ENCODE results near the gene USH2A. TPM values are rescaled to one million over a fixed set of nuclear protein-coding genes. Genes with fewer than 3 reads are reported as not detected.

Gene USH2A
- total RNA-seq, 4 donors from 2014 or later = under 0.01 to 1.9 (median under 0.01) TPM

- intact Hi-C loops (cut with DNase I) = no loop called here
- H3K27ac ChIP-seq (replicated peaks in 1 of 4) = no peak overlapping the region
These were observed 684.2 kb downstream of the USH2A start for GRCh38 chr1:215739025-215739424.

GRCh38 chr1:215731699-215732098 lies 691.5 kb downstream of the USH2A start:
- H3K36me3 ChIP-seq = no peaks in the 10 kb centered on the region
- H3K9me3 ChIP-seq = no peaks in the 10 kb centered on the region
- no peaks in the 10 kb centered on the region for H3K4me1 ChIP-seq
- no peaks in the 10 kb centered on the region for H3K27me3 ChIP-seq
- intact Hi-C loops (cut with DNase I) = no loop called here
- TF ChIP-seq POLR2AphosphoS5 (IDR thresholded peaks at IDR 0.05) = no peak
- no peak for TF ChIP-seq CTCF (IDR thresholded peaks at IDR 0.05)
- no peak for TF ChIP-seq POLR2A (IDR thresholded peaks at IDR 0.05; ENCODE audit: low read depth)
- no peak for TF ChIP-seq EP300 (IDR thresholded peaks at IDR 0.05)
- no peak overlapping the region for H3K4me3 ChIP-seq
- no peak overlapping the region for H3K27ac ChIP-seq (replicated peaks in 1 of 4)
- DNase-seq (ENCODE audit: extremely low spot score) = no peak

More at GRCh38 chr1:215739025-215739424, 684.2 kb downstream of the USH2A start:
- Histone ChIP-seq H3K36me3 (no peaks in the 10 kb centered on the region), H3K4me3 (no peak overlapping the region), H3K4me1 (no peaks in the 10 kb centered on the region), H3K27me3 (no peaks in the 10 kb centered on the region), H3K9me3 (no peaks in the 10 kb centered on the region)
- 96% methylated on average over 3 of the region's 3 CpGs for WGBS
- DNase-seq (ENCODE audit: extremely low spot score) = no peak
- TF ChIP-seq POLR2AphosphoS5 (IDR thresholded peaks at IDR 0.05) (no peak), CTCF (IDR thresholded peaks at IDR 0.05) (no peak)

- intact Hi-C loops (cut with DNase I) = no loop called here
- H3K27ac ChIP-seq (replicated peaks in 1 of 4) = no peak overlapping the region
- 90% methylated on average over 3 of the region's 3 CpGs for WGBS
- H3K4me1 ChIP-seq = no peaks in the 10 kb centered on the region
- no peaks in the 10 kb centered on the region for H3K36me3 ChIP-seq
- TF ChIP-seq CTCF (IDR thresholded peaks at IDR 0.05) = no peak
- no peak for TF ChIP-seq POLR2A (IDR thresholded peaks at IDR 0.05; ENCODE audit: low read depth)
- TF ChIP-seq POLR2AphosphoS5 (IDR thresholded peaks at IDR 0.05) = no peak
- no peak for TF ChIP-seq EP300 (IDR thresholded peaks at IDR 0.05)
- H3K9me3 ChIP-seq = no peaks in the 10 kb centered on the region
- no peak for DNase-seq (ENCODE audit: extremely low spot score)
- no peaks in the 10 kb centered on the region for H3K27me3 ChIP-seq
- H3K4me3 ChIP-seq = no peak overlapping the region
These were observed 692.6 kb downstream of the USH2A start for GRCh38 chr1:215730600-215730999.

GRCh38 chr1:215728169-215728568 lies 695.1 kb downstream of the USH2A start:
- intact Hi-C loops (cut with DNase I) = no loop called here
- no peak for DNase-seq (ENCODE audit: extremely low spot score)
- H3K36me3 ChIP-seq = no peaks in the 10 kb centered on the region
- H3K27me3 ChIP-seq = no peaks in the 10 kb centered on the region
- TF ChIP-seq CTCF (IDR thresholded peaks at IDR 0.05) (no peak), POLR2A (IDR thresholded peaks at IDR 0.05; ENCODE audit: low read depth) (no peak), POLR2AphosphoS5 (IDR thresholded peaks at IDR 0.05) (no peak), EP300 (IDR thresholded peaks at IDR 0.05) (no peak)
- H3K4me3 ChIP-seq = no peak overlapping the region
- H3K27ac ChIP-seq (replicated peaks in 1 of 4) = no peak overlapping the region
- WGBS = 37% methylated on average over 3 of the region's 3 CpGs
- H3K9me3 ChIP-seq = no peaks in the 10 kb centered on the region
- no peaks in the 10 kb centered on the region for H3K4me1 ChIP-seq

GRCh38 chr1:215720126-215720525 lies 703.1 kb downstream of the USH2A start:
- Histone ChIP-seq H3K4me3 (no peak overlapping the region), H3K27ac (replicated peaks in 1 of 4) (no peak overlapping the region), H3K9me3 (no peaks in the 10 kb centered on the region), H3K27me3 (peaks cover 0 to 7% (median 0%) of the 10 kb centered on the region in 4 donors), H3K4me1 (no peaks in the 10 kb centered on the region), H3K36me3 (no peaks in the 10 kb centered on the region)
- no peak for TF ChIP-seq POLR2AphosphoS5 (IDR thresholded peaks at IDR 0.05)
- TF ChIP-seq EP300 (IDR thresholded peaks at IDR 0.05) = no peak
- no peak for TF ChIP-seq POLR2A (IDR thresholded peaks at IDR 0.05; ENCODE audit: low read depth)
- TF ChIP-seq CTCF (IDR thresholded peaks at IDR 0.05) = no peak
- intact Hi-C loops (cut with DNase I) = no loop called here
- DNase-seq (ENCODE audit: extremely low spot score) = no peak
